ENCODE measurements around the gene SLC47A2.

Gene SLC47A2

GRCh38 chr17:19656851-19657581 is 59.4 kb downstream of the SLC47A2 start:
- H3K4me2 ChIP-seq (ENCODE audit: insufficient read depth, low read length) = no peak overlapping the region
- H3K4me3 ChIP-seq (ENCODE audit: low read depth in 1 of 2, low read length in 2 of 2) = no peak overlapping the region
- H3K4me1 ChIP-seq (ENCODE audit: insufficient read depth, low read length) = no peaks in the 10 kb centered on the region
- DNase-seq (no peak), ATAC-seq (ENCODE audit: insufficient read depth, low read depth) (no peak)
- no peaks in the 10 kb centered on the region for H3K9me3 ChIP-seq (ENCODE audit: insufficient read depth, low read length, severe bottlenecking)
- H3K27me3 ChIP-seq (ENCODE audit: insufficient read depth, low read length, poor library complexity) = peaks cover 15% of the 10 kb centered on the region
- H3K79me2 ChIP-seq (ENCODE audit: insufficient read depth, low read length) = no peaks in the 10 kb centered on the region
- no peak overlapping the region for H3K9ac ChIP-seq (ENCODE audit: low read depth, low read length)
- H2AFZ ChIP-seq (ENCODE audit: low read depth, low read length) = no peak overlapping the region
- H3K36me3 ChIP-seq (ENCODE audit: insufficient read depth, low read length) = no peaks in the 10 kb centered on the region
- H3K27ac ChIP-seq (ENCODE audit: low read length) = no peak overlapping the region
- TF ChIP-seq CTCF (IDR thresholded peaks at IDR 0.05; ENCODE audit: borderline replicate concordance, extremely low read depth, low read length, poor library complexity, severe bottlenecking) (no peak), EZH2 (IDR thresholded peaks at IDR 0.05; ENCODE audit: borderline replicate concordance, low read depth, low read length, severe bottlenecking) (no peak)
- no peaks in the 10 kb centered on the region for H4K20me1 ChIP-seq (ENCODE audit: insufficient read depth, low read length)

- Histone ChIP-seq H3K27ac (ENCODE audit: low read length) (no peak overlapping the region), H3K4me3 (ENCODE audit: low read depth in 1 of 2, low read length in 2 of 2) (no peak overlapping the region), H3K27me3 (ENCODE audit: insufficient read depth, low read length, poor library complexity) (peaks cover 9% of the 10 kb centered on the region), H3K4me2 (ENCODE audit: insufficient read depth, low read length) (no peak overlapping the region), H3K36me3 (ENCODE audit: insufficient read depth, low read length) (no peaks in the 10 kb centered on the region), H3K9ac (ENCODE audit: low read depth, low read length) (no peak overlapping the region), H3K79me2 (ENCODE audit: insufficient read depth, low read length) (no peaks in the 10 kb centered on the region), H2AFZ (ENCODE audit: low read depth, low read length) (no peak overlapping the region), H4K20me1 (ENCODE audit: insufficient read depth, low read length) (no peaks in the 10 kb centered on the region), H3K4me1 (ENCODE audit: insufficient read depth, low read length) (no peaks in the 10 kb centered on the region), H3K9me3 (ENCODE audit: insufficient read depth, low read length, severe bottlenecking) (no peaks in the 10 kb centered on the region)
- no peak for DNase-seq
- no peak for ATAC-seq (ENCODE audit: insufficient read depth, low read depth)
- no peak for TF ChIP-seq EZH2 (IDR thresholded peaks at IDR 0.05; ENCODE audit: borderline replicate concordance, low read depth, low read length, severe bottlenecking)
- no peak for TF ChIP-seq CTCF (IDR thresholded peaks at IDR 0.05; ENCODE audit: borderline replicate concordance, extremely low read depth, low read length, poor library complexity, severe bottlenecking)
Measured at GRCh38 chr17:19656336-19656735, 60.0 kb downstream of the SLC47A2 start.

GRCh38 chr17:19654896-19655295 is 61.5 kb downstream of the SLC47A2 start:
- Histone ChIP-seq H3K4me3 (ENCODE audit: low read depth in 1 of 2, low read length in 2 of 2) (no peak overlapping the region), H3K4me2 (ENCODE audit: insufficient read depth, low read length) (no peak overlapping the region), H2AFZ (ENCODE audit: low read depth, low read length) (no peak overlapping the region), H3K9ac (ENCODE audit: low read depth, low read length) (no peak overlapping the region), H3K4me1 (ENCODE audit: insufficient read depth, low read length) (no peaks in the 10 kb centered on the region), H3K9me3 (ENCODE audit: insufficient read depth, low read length, severe bottlenecking) (no peaks in the 10 kb centered on the region), H4K20me1 (ENCODE audit: insufficient read depth, low read length) (no peaks in the 10 kb centered on the region), H3K27me3 (ENCODE audit: insufficient read depth, low read length, poor library complexity) (peaks cover 3% of the 10 kb centered on the region), H3K36me3 (ENCODE audit: insufficient read depth, low read length) (no peaks in the 10 kb centered on the region), H3K27ac (ENCODE audit: low read length) (no peak overlapping the region), H3K79me2 (ENCODE audit: insufficient read depth, low read length) (no peaks in the 10 kb centered on the region)
- TF ChIP-seq CTCF (IDR thresholded peaks at IDR 0.05; ENCODE audit: borderline replicate concordance, extremely low read depth, low read length, poor library complexity, severe bottlenecking) = no peak
- TF ChIP-seq EZH2 (IDR thresholded peaks at IDR 0.05; ENCODE audit: borderline replicate concordance, low read depth, low read length, severe bottlenecking) = no peak
- DNase-seq (no peak), ATAC-seq (ENCODE audit: insufficient read depth, low read depth) (no peak)

Data from DND-41 (cell line).